GM23338 (cell line): Measurements from ENCODE around the gene WSB2.

Experiments used
- CREB1 ChIP-seq: fragments of 250-450 bp; sonication (Bioruptor Pico); IDR thresholded peaks from 2 replicates; pipeline ENCODE4 v1.5.0; 2020; ENCODE audit warnings: low read depth, mild to moderate bottlenecking, moderate library complexity
- EZH2 ChIP-seq: fragments of 200-600 bp; sonication (generic); IDR thresholded peaks from one replicate; pipeline ENCODE4 v1.8.0; 2017; ENCODE audit warnings: antibody characterized with exemption, mild to moderate bottlenecking, low read depth; ENCODE audit not compliant: unreplicated experiment
- EZH2phosphoT487 ChIP-seq: fragments of 200-600 bp; sonication (generic); IDR thresholded peaks from one replicate; pipeline ENCODE4 v1.8.1; 2018; ENCODE audit warnings: antibody characterized with exemption; ENCODE audit not compliant: unreplicated experiment
- POLR2AphosphoS5 ChIP-seq: IDR thresholded peaks from 2 replicates; pipeline ENCODE4 v1.6.1; 2016; ENCODE audit warnings: antibody characterized with exemption, low read depth
- TF ChIP-seq, protein P1 (sequence below), 2 experiments: fragments of 200-600 bp in 1 of 2; sonication (generic) in 1 of 2; conservative IDR thresholded peaks; 2 replicates each; pipeline versions ENCODE4 v1.5.1 to v1.6.1; 2016 to 2017; ENCODE audit warnings: antibody characterized with exemption in 2 of 2, low read depth in 2 of 2, mild to moderate bottlenecking in 2 of 2, moderate library complexity in 1 of 2
- TF ChIP-seq, protein P2 (sequence below): IDR thresholded peaks from one replicate; pipeline ENCODE4 v1.6.1; 2018; ENCODE audit warnings: antibody characterized with exemption; ENCODE audit not compliant: unreplicated experiment

DNA sequence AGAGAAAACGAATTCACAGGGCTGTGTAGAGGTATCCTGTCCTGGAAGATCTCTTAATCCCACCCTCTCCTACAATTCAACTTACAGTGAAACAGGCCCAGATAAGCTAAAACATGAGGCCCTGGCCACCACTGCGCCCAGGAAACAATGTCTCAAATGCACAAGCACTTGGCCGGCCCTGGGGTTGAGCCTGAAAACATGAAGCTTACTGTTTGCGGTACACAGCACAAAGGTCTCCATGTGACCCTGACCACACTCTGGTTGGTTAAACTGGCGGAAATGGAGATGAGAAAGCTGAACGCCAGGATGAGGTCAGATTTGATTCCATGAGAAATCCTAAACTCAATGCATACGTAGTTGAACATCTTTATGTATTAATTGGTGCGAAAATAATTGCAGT is 16.4 kb downstream of the WSB2 start:
- TF ChIP-seq POLR2AphosphoS5 (no peak), CREB1 (CRISPR knock-in tag) (no peak), EZH2phosphoT487 (no peak), EZH2 (no peak)
- TF ChIP-seq, protein P1, sequence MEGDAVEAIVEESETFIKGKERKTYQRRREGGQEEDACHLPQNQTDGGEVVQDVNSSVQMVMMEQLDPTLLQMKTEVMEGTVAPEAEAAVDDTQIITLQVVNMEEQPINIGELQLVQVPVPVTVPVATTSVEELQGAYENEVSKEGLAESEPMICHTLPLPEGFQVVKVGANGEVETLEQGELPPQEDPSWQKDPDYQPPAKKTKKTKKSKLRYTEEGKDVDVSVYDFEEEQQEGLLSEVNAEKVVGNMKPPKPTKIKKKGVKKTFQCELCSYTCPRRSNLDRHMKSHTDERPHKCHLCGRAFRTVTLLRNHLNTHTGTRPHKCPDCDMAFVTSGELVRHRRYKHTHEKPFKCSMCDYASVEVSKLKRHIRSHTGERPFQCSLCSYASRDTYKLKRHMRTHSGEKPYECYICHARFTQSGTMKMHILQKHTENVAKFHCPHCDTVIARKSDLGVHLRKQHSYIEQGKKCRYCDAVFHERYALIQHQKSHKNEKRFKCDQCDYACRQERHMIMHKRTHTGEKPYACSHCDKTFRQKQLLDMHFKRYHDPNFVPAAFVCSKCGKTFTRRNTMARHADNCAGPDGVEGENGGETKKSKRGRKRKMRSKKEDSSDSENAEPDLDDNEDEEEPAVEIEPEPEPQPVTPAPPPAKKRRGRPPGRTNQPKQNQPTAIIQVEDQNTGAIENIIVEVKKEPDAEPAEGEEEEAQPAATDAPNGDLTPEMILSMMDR (conservative IDR thresholded peaks at IDR 0.05; ENCODE audit: low read depth in 2 of 2) = no peak
- TF ChIP-seq, protein P2, sequence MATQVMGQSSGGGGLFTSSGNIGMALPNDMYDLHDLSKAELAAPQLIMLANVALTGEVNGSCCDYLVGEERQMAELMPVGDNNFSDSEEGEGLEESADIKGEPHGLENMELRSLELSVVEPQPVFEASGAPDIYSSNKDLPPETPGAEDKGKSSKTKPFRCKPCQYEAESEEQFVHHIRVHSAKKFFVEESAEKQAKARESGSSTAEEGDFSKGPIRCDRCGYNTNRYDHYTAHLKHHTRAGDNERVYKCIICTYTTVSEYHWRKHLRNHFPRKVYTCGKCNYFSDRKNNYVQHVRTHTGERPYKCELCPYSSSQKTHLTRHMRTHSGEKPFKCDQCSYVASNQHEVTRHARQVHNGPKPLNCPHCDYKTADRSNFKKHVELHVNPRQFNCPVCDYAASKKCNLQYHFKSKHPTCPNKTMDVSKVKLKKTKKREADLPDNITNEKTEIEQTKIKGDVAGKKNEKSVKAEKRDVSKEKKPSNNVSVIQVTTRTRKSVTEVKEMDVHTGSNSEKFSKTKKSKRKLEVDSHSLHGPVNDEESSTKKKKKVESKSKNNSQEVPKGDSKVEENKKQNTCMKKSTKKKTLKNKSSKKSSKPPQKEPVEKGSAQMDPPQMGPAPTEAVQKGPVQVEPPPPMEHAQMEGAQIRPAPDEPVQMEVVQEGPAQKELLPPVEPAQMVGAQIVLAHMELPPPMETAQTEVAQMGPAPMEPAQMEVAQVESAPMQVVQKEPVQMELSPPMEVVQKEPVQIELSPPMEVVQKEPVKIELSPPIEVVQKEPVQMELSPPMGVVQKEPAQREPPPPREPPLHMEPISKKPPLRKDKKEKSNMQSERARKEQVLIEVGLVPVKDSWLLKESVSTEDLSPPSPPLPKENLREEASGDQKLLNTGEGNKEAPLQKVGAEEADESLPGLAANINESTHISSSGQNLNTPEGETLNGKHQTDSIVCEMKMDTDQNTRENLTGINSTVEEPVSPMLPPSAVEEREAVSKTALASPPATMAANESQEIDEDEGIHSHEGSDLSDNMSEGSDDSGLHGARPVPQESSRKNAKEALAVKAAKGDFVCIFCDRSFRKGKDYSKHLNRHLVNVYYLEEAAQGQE = no peak
